WTC11 (cell line): ENCODE results near the gene GRK1. TPM values are rescaled to one million over a fixed set of nuclear protein-coding genes. Genes with fewer than 3 reads are reported as not detected.

ENCODE experiments used
- ATAC-seq: fragments of 200-7000 bp; cut with Tn5 transposase; 2 replicates; pipeline ENCODE4 v1.10.0; 2021; ENCODE audit warnings: mild to moderate bottlenecking, moderate library complexity
- CTCF ChIA-PET: fragments of 300-600 bp; sonication (Branson Sonifier 250); formaldehyde crosslinking; loops from one replicate; lab custom pipeline; 2021; ENCODE audit warnings: antibody characterized with exemption; lab: Charles Lee
- POLR2A ChIA-PET: fragments of 350-600 bp; sonication (Branson Sonifier 250); formaldehyde crosslinking; loops from one replicate; lab custom pipeline; 2021; ENCODE audit warnings: antibody characterized with exemption; lab: Charles Lee
- DNase-seq: peaks from one replicate; pipeline ENCODE4 v3.0.0; 2021; ENCODE audit warnings: low spot score
- H3K27ac Mint-ChIP-seq: 2 replicates; pipeline ENCODE4 v1.8.0; 2021; ENCODE audit warnings: mixed read lengths
- H3K27me3 Mint-ChIP-seq: 2 replicates; pipeline ENCODE4 v1.8.0; 2021; ENCODE audit warnings: low read depth, mild to moderate bottlenecking, moderate library complexity, mixed read lengths
- H3K36me3 Mint-ChIP-seq: 2 replicates; pipeline ENCODE4 v1.8.0; 2021; ENCODE audit warnings: mixed read lengths
- H3K4me1 Mint-ChIP-seq: 2 replicates; pipeline ENCODE4 v1.8.0; 2022; ENCODE audit warnings: mixed read lengths
- H3K4me3 Mint-ChIP-seq: 2 replicates; pipeline ENCODE4 v1.8.0; 2021; ENCODE audit warnings: mild to moderate bottlenecking, moderate library complexity, mixed read lengths
- H3K9me3 Mint-ChIP-seq: 2 replicates; pipeline ENCODE4 v1.8.0; 2021; ENCODE audit warnings: mixed read lengths
- ATF1 ChIP-seq: sonication (generic); formaldehyde crosslinking; IDR thresholded peaks from 2 replicates; pipeline ENCODE4 v1.8.1; 2023; ENCODE audit warnings: mild to moderate bottlenecking, moderate library complexity, missing genetic modification reagents
- CREB1 ChIP-seq: sonication (generic); formaldehyde crosslinking; IDR thresholded peaks from 2 replicates; pipeline ENCODE4 v1.8.0; 2023; ENCODE audit warnings: mild to moderate bottlenecking, missing genetic modification reagents
- CREM ChIP-seq: sonication (generic); formaldehyde crosslinking; IDR thresholded peaks from 2 replicates; pipeline ENCODE4 v1.8.1; 2022; ENCODE audit warnings: mild to moderate bottlenecking, missing genetic modification reagents, moderate library complexity
- ELF4 ChIP-seq: sonication (generic); formaldehyde crosslinking; IDR thresholded peaks from 2 replicates; pipeline ENCODE4 v1.8.1; 2022; ENCODE audit warnings: low read depth, mild to moderate bottlenecking, moderate library complexity, missing genetic modification reagents
- GTF2I ChIP-seq: fragments of 250-450 bp; sonication (Bioruptor Pico); conservative IDR thresholded peaks from 2 replicates; pipeline ENCODE4 v1.4.0; 2021; ENCODE audit warnings: mild to moderate bottlenecking
- HMGA2 ChIP-seq: fragments of 250-450 bp; sonication (Bioruptor Pico); IDR thresholded peaks from 2 replicates; pipeline ENCODE4 v1.4.0; 2021; ENCODE audit warnings: mild to moderate bottlenecking, moderate library complexity
- JUN ChIP-seq: sonication (generic); formaldehyde crosslinking; IDR thresholded peaks from 2 replicates; pipeline ENCODE4 v1.8.0; 2023; ENCODE audit warnings: mild to moderate bottlenecking, missing genetic modification reagents
- MXD4 ChIP-seq: fragments of 250-450 bp; sonication (Bioruptor Pico); IDR thresholded peaks from 2 replicates; pipeline ENCODE4 v1.8.0; 2021; ENCODE audit warnings: mild to moderate bottlenecking, moderate library complexity, borderline replicate concordance
- NFYB ChIP-seq: sonication (generic); formaldehyde crosslinking; conservative IDR thresholded peaks from 2 replicates; pipeline ENCODE4 v1.8.0; 2022; ENCODE audit warnings: low read depth, missing genetic modification reagents
- NR1H2 ChIP-seq: sonication (generic); formaldehyde crosslinking; IDR thresholded peaks from 2 replicates; pipeline ENCODE4 v1.9.0; 2021; ENCODE audit warnings: mild to moderate bottlenecking, moderate library complexity, missing genetic modification reagents
- OVOL2 ChIP-seq: fragments of 250-450 bp; sonication (Bioruptor Pico); IDR thresholded peaks from 2 replicates; pipeline ENCODE4 v1.9.0; 2021; ENCODE audit warnings: mild to moderate bottlenecking, borderline replicate concordance
- TCF7 ChIP-seq: sonication (generic); formaldehyde crosslinking; IDR thresholded peaks from 2 replicates; pipeline ENCODE4 v1.8.0; 2022; ENCODE audit warnings: mild to moderate bottlenecking, low read depth, missing genetic modification reagents, moderate library complexity
- TEAD4 ChIP-seq: sonication (generic); formaldehyde crosslinking; IDR thresholded peaks from 2 replicates; pipeline ENCODE4 v1.8.0; 2022; ENCODE audit warnings: mild to moderate bottlenecking, missing genetic modification reagents
- ZNF232 ChIP-seq: sonication (generic); formaldehyde crosslinking; IDR thresholded peaks from 2 replicates; pipeline ENCODE4 v1.8.0; 2022; ENCODE audit warnings: mild to moderate bottlenecking, missing genetic modification reagents
- total RNA-seq: library from RNA; stranded (reverse); gene quantifications from 3 replicates; pipeline ENCODE4 v1.2.3, GENCODE V29; 2021
- TF ChIP-seq, protein P1 (sequence below): fragments of 250-450 bp; sonication (Bioruptor Pico); IDR thresholded peaks from 2 replicates; pipeline ENCODE4 v1.9.0; 2021; ENCODE audit warnings: mild to moderate bottlenecking, borderline replicate concordance
- TF ChIP-seq, protein P2 (sequence below): sonication (generic); formaldehyde crosslinking; IDR thresholded peaks from 2 replicates; pipeline ENCODE4 v1.8.1; 2023; ENCODE audit warnings: mild to moderate bottlenecking, missing genetic modification reagents, borderline replicate concordance

The GRK1 gene
- total RNA-seq, 1 experiment from 2014 or later: 0.17 TPM

DNA sequence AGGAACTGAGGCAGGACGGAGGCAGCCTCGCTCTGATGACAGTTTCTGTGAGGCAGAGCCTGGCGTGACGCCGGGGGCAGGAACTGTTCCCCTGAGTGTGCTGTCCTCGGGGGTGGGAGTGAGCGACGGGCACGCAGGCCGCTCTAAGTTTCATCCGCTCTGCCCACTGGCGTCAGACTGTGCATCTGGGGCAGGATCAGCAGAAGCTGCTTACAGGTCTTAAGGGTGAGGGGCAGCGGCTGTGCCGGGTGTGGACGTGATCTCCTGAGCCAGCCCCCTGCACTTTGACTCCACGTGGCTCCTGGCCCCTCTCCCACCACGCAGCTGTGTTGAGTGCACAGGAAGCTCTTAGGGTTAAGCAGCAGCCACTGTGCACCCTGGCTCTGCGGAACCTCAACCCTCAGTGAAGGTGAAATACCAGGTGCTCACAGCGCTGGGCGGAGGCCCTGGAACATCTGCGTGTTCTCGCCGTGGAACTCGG is 1.5 kb downstream of the GRK1 start:
- Mint-ChIP-seq H3K9me3 (peaks cover 5% of the 10 kb centered on the region), H3K27ac (no peak overlapping the region)
- TF ChIP-seq OVOL2 (CRISPR knock-in tag): no peak
- no peak for TF ChIP-seq NR1H2 (CRISPR knock-in tag)
- TF ChIP-seq ZNF232: no peak
- TF ChIP-seq, protein P1, sequence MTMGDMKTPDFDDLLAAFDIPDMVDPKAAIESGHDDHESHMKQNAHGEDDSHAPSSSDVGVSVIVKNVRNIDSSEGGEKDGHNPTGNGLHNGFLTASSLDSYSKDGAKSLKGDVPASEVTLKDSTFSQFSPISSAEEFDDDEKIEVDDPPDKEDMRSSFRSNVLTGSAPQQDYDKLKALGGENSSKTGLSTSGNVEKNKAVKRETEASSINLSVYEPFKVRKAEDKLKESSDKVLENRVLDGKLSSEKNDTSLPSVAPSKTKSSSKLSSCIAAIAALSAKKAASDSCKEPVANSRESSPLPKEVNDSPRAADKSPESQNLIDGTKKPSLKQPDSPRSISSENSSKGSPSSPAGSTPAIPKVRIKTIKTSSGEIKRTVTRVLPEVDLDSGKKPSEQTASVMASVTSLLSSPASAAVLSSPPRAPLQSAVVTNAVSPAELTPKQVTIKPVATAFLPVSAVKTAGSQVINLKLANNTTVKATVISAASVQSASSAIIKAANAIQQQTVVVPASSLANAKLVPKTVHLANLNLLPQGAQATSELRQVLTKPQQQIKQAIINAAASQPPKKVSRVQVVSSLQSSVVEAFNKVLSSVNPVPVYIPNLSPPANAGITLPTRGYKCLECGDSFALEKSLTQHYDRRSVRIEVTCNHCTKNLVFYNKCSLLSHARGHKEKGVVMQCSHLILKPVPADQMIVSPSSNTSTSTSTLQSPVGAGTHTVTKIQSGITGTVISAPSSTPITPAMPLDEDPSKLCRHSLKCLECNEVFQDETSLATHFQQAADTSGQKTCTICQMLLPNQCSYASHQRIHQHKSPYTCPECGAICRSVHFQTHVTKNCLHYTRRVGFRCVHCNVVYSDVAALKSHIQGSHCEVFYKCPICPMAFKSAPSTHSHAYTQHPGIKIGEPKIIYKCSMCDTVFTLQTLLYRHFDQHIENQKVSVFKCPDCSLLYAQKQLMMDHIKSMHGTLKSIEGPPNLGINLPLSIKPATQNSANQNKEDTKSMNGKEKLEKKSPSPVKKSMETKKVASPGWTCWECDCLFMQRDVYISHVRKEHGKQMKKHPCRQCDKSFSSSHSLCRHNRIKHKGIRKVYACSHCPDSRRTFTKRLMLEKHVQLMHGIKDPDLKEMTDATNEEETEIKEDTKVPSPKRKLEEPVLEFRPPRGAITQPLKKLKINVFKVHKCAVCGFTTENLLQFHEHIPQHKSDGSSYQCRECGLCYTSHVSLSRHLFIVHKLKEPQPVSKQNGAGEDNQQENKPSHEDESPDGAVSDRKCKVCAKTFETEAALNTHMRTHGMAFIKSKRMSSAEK (CRISPR knock-in tag): no peak
- no peak for TF ChIP-seq CREB1
- TF ChIP-seq HMGA2 (CRISPR knock-in tag): no peak
- TF ChIP-seq GTF2I (CRISPR knock-in tag): no peak
- TF ChIP-seq ATF1 (CRISPR knock-in tag): no peak
- TF ChIP-seq ELF4 (CRISPR knock-in tag): no peak
- TF ChIP-seq TCF7: no peak
- TF ChIP-seq, all 79 proteins: peak for 0
- DNase-seq: peak; percentile 8
- Mint-ChIP-seq H3K36me3 (no peaks in the 10 kb centered on the region), H3K4me1 (no peaks in the 10 kb centered on the region), H3K27me3 (no peaks in the 10 kb centered on the region), H3K4me3 (no peak overlapping the region)
- ATAC-seq: no peak
- ChIA-PET CTCF (interaction anchor here (2.7 kb wide), 1 partner anchor 56 kb away, joined by 15 read pairs; no protein-coding TSS in a partner anchor), POLR2A (no interaction called here)

DNA sequence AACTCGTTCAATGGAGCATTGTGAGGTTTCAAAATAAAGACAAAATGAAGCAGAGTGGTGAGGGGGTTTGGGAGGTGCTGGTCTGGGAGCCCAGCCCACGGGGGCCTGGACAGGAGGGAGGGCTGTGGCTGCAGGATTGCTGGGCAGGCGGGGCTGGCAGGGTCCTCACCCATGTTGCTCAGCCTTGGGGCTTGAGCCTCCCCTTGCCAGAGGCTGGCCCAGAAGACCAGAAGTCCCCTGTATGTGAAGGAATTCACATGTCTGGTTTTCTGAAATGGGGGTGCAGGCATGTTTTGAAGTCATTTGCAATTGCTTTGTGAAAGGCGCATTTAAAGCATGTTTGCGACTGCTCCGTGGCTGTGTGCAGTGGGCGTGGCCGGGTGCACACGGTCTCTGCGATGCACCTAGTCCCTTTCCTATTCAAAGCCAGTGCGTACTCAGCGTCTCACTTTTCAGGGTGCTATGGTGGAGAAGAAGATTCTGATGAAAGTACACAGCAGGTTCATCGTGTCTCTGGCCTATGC is 2.3 kb downstream of the GRK1 start:
- no peak for ATAC-seq
- H3K36me3 Mint-ChIP-seq: no peaks in the 10 kb centered on the region
- TF ChIP-seq HMGA2 (CRISPR knock-in tag): no peak
- no peak for TF ChIP-seq MXD4 (CRISPR knock-in tag)
- TF ChIP-seq CREM (CRISPR knock-in tag): no peak
- no peak for TF ChIP-seq NFYB (CRISPR knock-in tag)
- no peak for TF ChIP-seq JUN (CRISPR knock-in tag)
- TF ChIP-seq TEAD4 (CRISPR knock-in tag): no peak
- TF ChIP-seq, protein P2, sequence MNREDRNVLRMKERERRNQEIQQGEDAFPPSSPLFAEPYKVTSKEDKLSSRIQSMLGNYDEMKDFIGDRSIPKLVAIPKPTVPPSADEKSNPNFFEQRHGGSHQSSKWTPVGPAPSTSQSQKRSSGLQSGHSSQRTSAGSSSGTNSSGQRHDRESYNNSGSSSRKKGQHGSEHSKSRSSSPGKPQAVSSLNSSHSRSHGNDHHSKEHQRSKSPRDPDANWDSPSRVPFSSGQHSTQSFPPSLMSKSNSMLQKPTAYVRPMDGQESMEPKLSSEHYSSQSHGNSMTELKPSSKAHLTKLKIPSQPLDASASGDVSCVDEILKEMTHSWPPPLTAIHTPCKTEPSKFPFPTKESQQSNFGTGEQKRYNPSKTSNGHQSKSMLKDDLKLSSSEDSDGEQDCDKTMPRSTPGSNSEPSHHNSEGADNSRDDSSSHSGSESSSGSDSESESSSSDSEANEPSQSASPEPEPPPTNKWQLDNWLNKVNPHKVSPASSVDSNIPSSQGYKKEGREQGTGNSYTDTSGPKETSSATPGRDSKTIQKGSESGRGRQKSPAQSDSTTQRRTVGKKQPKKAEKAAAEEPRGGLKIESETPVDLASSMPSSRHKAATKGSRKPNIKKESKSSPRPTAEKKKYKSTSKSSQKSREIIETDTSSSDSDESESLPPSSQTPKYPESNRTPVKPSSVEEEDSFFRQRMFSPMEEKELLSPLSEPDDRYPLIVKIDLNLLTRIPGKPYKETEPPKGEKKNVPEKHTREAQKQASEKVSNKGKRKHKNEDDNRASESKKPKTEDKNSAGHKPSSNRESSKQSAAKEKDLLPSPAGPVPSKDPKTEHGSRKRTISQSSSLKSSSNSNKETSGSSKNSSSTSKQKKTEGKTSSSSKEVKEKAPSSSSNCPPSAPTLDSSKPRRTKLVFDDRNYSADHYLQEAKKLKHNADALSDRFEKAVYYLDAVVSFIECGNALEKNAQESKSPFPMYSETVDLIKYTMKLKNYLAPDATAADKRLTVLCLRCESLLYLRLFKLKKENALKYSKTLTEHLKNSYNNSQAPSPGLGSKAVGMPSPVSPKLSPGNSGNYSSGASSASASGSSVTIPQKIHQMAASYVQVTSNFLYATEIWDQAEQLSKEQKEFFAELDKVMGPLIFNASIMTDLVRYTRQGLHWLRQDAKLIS (CRISPR knock-in tag): no peak
- no peak for TF ChIP-seq ZNF232
- TF ChIP-seq, all 79 proteins: peak for 0
- CTCF ChIA-PET: no interaction called here
- Mint-ChIP-seq H3K27ac (no peak overlapping the region), H3K9me3 (peaks cover 5% of the 10 kb centered on the region), H3K4me3 (no peak overlapping the region), H3K27me3 (no peaks in the 10 kb centered on the region), H3K4me1 (no peaks in the 10 kb centered on the region)
- POLR2A ChIA-PET: no interaction called here
- peak; percentile 7 for DNase-seq
